Mesenchymal stem cell (in vitro differentiated cells and primary cell): ENCODE results near the gene TMEM181.

Experiments used
- DNase-seq: peaks from one replicate; pipeline ENCODE4 v3.0.0-alpha.2; 2013
- H2AFZ ChIP-seq: one replicate; pipeline ENCODE4 v1.6.1; 2013; ENCODE audit warnings: low read depth, mild to moderate bottlenecking, control low read depth, inconsistent platforms, low read length, moderate library complexity
- H2AK5ac ChIP-seq: 2 replicates; pipeline ENCODE4 v1.6.1; 2013; ENCODE audit warnings: low read length, moderate library complexity, mild to moderate bottlenecking, inconsistent platforms; ENCODE audit not compliant: severe bottlenecking
- H2BK120ac ChIP-seq: one replicate; pipeline ENCODE4 v1.6.1; 2013; ENCODE audit warnings: low read depth, mild to moderate bottlenecking, inconsistent platforms, low read length, moderate library complexity
- H2BK12ac ChIP-seq, 2 experiments: one replicate each; pipeline ENCODE4 v1.6.1; 2013; ENCODE audit warnings: inconsistent platforms in 2 of 2, low read length in 2 of 2, mild to moderate bottlenecking in 2 of 2, moderate library complexity in 2 of 2, control low read depth in 1 of 2
- H2BK15ac ChIP-seq: one replicate; pipeline ENCODE4 v1.6.1; 2013; ENCODE audit warnings: mild to moderate bottlenecking, low read depth, inconsistent platforms; ENCODE audit not compliant: poor library complexity, severe bottlenecking
- H2BK5ac ChIP-seq: 2 replicates; pipeline ENCODE4 v1.6.1; 2013; ENCODE audit warnings: low read depth, mild to moderate bottlenecking, low read length, control low read depth, inconsistent platforms; ENCODE audit not compliant: poor library complexity, severe bottlenecking
- H3K14ac ChIP-seq, 2 experiments: one replicate each; pipeline ENCODE4 v1.6.1; 2013; ENCODE audit warnings: inconsistent platforms in 2 of 2, low read length in 2 of 2, control low read depth in 1 of 2, mild to moderate bottlenecking in 1 of 2, moderate library complexity in 1 of 2
- H3K18ac ChIP-seq, 2 experiments: one replicate each; pipeline ENCODE4 v1.6.1; 2013; ENCODE audit warnings: inconsistent platforms in 2 of 2, low read length in 2 of 2, control low read depth in 1 of 2, low read depth in 1 of 2, mild to moderate bottlenecking in 1 of 2
- H3K23ac ChIP-seq, 2 experiments: one replicate each; pipeline ENCODE4 v1.6.1; 2013; ENCODE audit warnings: inconsistent platforms in 2 of 2, low read length in 2 of 2, mild to moderate bottlenecking in 2 of 2, moderate library complexity in 2 of 2, control low read depth in 1 of 2
- H3K27ac ChIP-seq: 2 replicates; pipeline ENCODE4 v1.5.1; 2013; ENCODE audit warnings: mild to moderate bottlenecking, moderate library complexity, low read length, control low read depth, inconsistent platforms; ENCODE audit not compliant: poor library complexity, severe bottlenecking
- H3K27me3 ChIP-seq, 2 experiments: 2 replicates each; pipeline versions ENCODE4 v1.6.1 to v1.7.0; 2013; ENCODE audit warnings: low read length in 2 of 2, mild to moderate bottlenecking in 2 of 2, moderate library complexity in 2 of 2, control low read depth in 1 of 2, inconsistent platforms in 1 of 2; ENCODE audit not compliant: control insufficient read depth in 1 of 2, insufficient read depth in 1 of 2
- H3K36me3 ChIP-seq, 2 experiments: 2 replicates each; pipeline versions ENCODE4 v1.6.1 to v1.7.0; 2013; ENCODE audit warnings: low read length in 2 of 2, control low read depth in 1 of 2, inconsistent platforms in 1 of 2, low read depth in 1 of 2, mild to moderate bottlenecking in 1 of 2; ENCODE audit not compliant: insufficient read depth in 2 of 2, control insufficient read depth in 1 of 2
- H3K4ac ChIP-seq, 2 experiments: one replicate each; pipeline ENCODE4 v1.6.1; 2013; ENCODE audit warnings: inconsistent platforms in 2 of 2, low read length in 2 of 2, mild to moderate bottlenecking in 2 of 2, moderate library complexity in 2 of 2, control low read depth in 1 of 2, low read depth in 1 of 2
- H3K4me1 ChIP-seq: 2 replicates; pipeline ENCODE4 v1.6.1; 2013; ENCODE audit warnings: low read depth, low read length, control low read depth; ENCODE audit not compliant: control insufficient read depth, insufficient read depth
- H3K4me2 ChIP-seq: 2 replicates; pipeline ENCODE4 v1.6.1; 2013; ENCODE audit warnings: low read length, mild to moderate bottlenecking, inconsistent platforms; ENCODE audit not compliant: poor library complexity, severe bottlenecking
- H3K4me3 ChIP-seq, 2 experiments: 2 replicates each; pipeline versions ENCODE4 v1.5.1 to v1.7.0; 2013; ENCODE audit warnings: low read length in 2 of 2, mild to moderate bottlenecking in 2 of 2, control low read depth in 1 of 2, low read depth in 1 of 2; ENCODE audit not compliant: insufficient read depth in 1 of 2
- H3K79me1 ChIP-seq: replicated peaks from 2 replicates; pipeline ENCODE4 v1.6.1; 2013; ENCODE audit warnings: mild to moderate bottlenecking, control low read depth, low read length, inconsistent platforms; ENCODE audit not compliant: poor library complexity, severe bottlenecking
- H3K9ac ChIP-seq: 2 replicates; pipeline ENCODE4 v1.7.0; 2013; ENCODE audit warnings: mild to moderate bottlenecking, low read length, moderate library complexity
- H3K9me3 ChIP-seq: 2 replicates; pipeline ENCODE4 v1.7.0; 2013; ENCODE audit warnings: mild to moderate bottlenecking, low read length; ENCODE audit not compliant: control insufficient read depth
- H4K8ac ChIP-seq: one replicate; pipeline ENCODE4 v1.6.1; 2013; ENCODE audit warnings: inconsistent platforms, mild to moderate bottlenecking, low read length, moderate library complexity
- H4K91ac ChIP-seq: one replicate; pipeline ENCODE4 v1.6.1; 2013; ENCODE audit warnings: mild to moderate bottlenecking, low read length, inconsistent platforms
- WGBS: methylation state at CpG from one replicate; pipeline ENCODE4 v1.1.7; 2013; ENCODE audit warnings: mixed read lengths; 5-methylcytosine and 5-hydroxymethylcytosine counted together

The TMEM181 gene

GRCh38 chr6:158536891-158537798 lies 22.7 kb upstream of the TMEM181 start:
- H3K4ac ChIP-seq = peak overlapping the region in 1 of 2 experiments; percentile 53
- no peaks in the 10 kb centered on the region for H3K36me3 ChIP-seq
- DNase-seq = peak; percentile 36
- 6% methylated on average over 69 of the region's 94 CpGs for WGBS
- no peak overlapping the region for H4K8ac ChIP-seq
- H2AK5ac ChIP-seq = no peak overlapping the region
- no peak overlapping the region for H2BK120ac ChIP-seq
- H3K4me2 ChIP-seq = peak overlapping the region; percentile 78
- H3K9ac ChIP-seq = no peak overlapping the region
- no peak overlapping the region for H3K27ac ChIP-seq
- no peaks in the 10 kb centered on the region for H3K79me1 ChIP-seq
- H3K27me3 ChIP-seq = peaks cover 32 to 61% of the 10 kb centered on the region in 2 experiments
- H2BK12ac ChIP-seq = peak overlapping the region in 1 of 2 experiments; percentile 31
- peak overlapping the region in 1 of 2 experiments; percentile 48 for H3K14ac ChIP-seq
- peak overlapping the region in 1 of 2 experiments; percentile 64 for H3K18ac ChIP-seq
- no peaks in the 10 kb centered on the region for H3K9me3 ChIP-seq
- peak overlapping the region; percentile 64 to 74 for H3K4me3 ChIP-seq
- peak overlapping the region; percentile 56 for H2AFZ ChIP-seq
- no peak overlapping the region for H2BK15ac ChIP-seq
- no peak overlapping the region for H2BK5ac ChIP-seq
- H4K91ac ChIP-seq = no peak overlapping the region
- H3K4me1 ChIP-seq = peaks cover 14% of the 10 kb centered on the region
- peak overlapping the region in 1 of 2 experiments; percentile 64 for H3K23ac ChIP-seq

DNA sequence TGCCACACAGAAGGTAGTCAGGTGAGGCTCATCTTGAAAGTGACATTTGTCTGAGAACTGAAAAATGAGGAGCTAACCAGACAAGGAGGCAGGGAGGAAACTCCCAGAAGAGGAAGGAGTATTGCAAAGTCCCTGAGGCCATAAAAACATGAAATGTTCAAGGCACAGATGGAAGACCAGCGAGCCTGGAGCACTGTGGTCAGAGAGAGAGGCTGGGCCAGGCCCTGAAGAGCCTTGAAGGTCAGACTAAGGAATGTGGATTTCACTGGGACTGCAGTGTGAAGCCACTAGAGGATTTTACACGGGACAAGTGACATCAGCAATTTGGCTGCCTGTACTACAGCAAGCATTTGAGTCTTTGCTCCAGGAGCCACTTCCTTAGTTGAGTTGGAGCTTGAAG lies 21.1 kb upstream of the TMEM181 start:
- no peak overlapping the region for H2AFZ ChIP-seq
- no peak overlapping the region for H4K91ac ChIP-seq
- H3K23ac ChIP-seq = no peak overlapping the region
- H3K36me3 ChIP-seq = no peaks in the 10 kb centered on the region
- H3K4me2 ChIP-seq = no peak overlapping the region
- no peaks in the 10 kb centered on the region for H3K79me1 ChIP-seq
- no peak overlapping the region for H4K8ac ChIP-seq
- H3K9ac ChIP-seq = no peak overlapping the region
- 38% methylated on average over 2 of the region's 2 CpGs for WGBS
- H3K27me3 ChIP-seq = peaks cover 32 to 60% of the 10 kb centered on the region in 2 experiments
- DNase-seq = peak; percentile 18
- no peak overlapping the region for H3K14ac ChIP-seq
- no peak overlapping the region for H2BK5ac ChIP-seq
- no peak overlapping the region for H2BK120ac ChIP-seq
- no peak overlapping the region for H3K4me3 ChIP-seq
- H3K4me1 ChIP-seq = peaks cover 14% of the 10 kb centered on the region
- no peaks in the 10 kb centered on the region for H3K9me3 ChIP-seq
- H2BK12ac ChIP-seq = no peak overlapping the region
- no peak overlapping the region for H3K27ac ChIP-seq
- H3K4ac ChIP-seq = no peak overlapping the region
- no peak overlapping the region for H3K18ac ChIP-seq
- no peak overlapping the region for H2BK15ac ChIP-seq
- no peak overlapping the region for H2AK5ac ChIP-seq

GRCh38 chr6:158539413-158539812 lies 20.5 kb upstream of the TMEM181 start:
- Histone ChIP-seq H3K9ac (no peak overlapping the region), H3K4me2 (no peak overlapping the region), H2BK5ac (no peak overlapping the region), H2BK120ac (no peak overlapping the region), H2BK15ac (no peak overlapping the region), H4K91ac (no peak overlapping the region), H2AK5ac (no peak overlapping the region), H3K36me3 (no peaks in the 10 kb centered on the region), H2BK12ac (no peak overlapping the region), H3K27me3 (peaks cover 32 to 57% of the 10 kb centered on the region in 2 experiments), H3K79me1 (no peaks in the 10 kb centered on the region), H3K4me3 (no peak overlapping the region), H3K18ac (no peak overlapping the region), H2AFZ (no peak overlapping the region), H3K4me1 (peaks cover 14% of the 10 kb centered on the region), H3K14ac (no peak overlapping the region), H3K23ac (no peak overlapping the region), H3K4ac (no peak overlapping the region), H3K9me3 (no peaks in the 10 kb centered on the region), H4K8ac (no peak overlapping the region), H3K27ac (no peak overlapping the region)
- no peak for DNase-seq
- 96% methylated on average over 7 of the region's 7 CpGs for WGBS

DNA sequence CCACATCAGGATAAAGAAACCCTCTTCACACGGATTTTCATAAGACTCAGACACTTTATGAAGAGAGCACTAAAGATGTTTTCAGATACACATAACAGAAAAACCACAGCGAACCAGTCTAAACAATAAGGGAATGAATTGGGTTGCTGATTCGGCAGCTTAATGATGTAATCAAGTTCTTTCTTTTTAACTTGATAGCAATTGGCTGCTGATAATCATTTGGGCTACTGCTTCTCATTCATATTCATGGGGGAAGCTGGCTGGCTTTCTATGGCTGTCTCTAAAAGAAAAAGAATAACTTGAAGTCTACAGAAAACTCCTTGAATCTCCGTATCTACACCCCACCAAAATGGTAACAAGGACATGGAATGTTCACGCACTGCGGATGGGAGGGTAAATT lies 20.0 kb upstream of the TMEM181 start:
- no peak overlapping the region for H3K23ac ChIP-seq
- no peak overlapping the region for H2BK5ac ChIP-seq
- peaks cover 32 to 55% of the 10 kb centered on the region in 2 experiments for H3K27me3 ChIP-seq
- H3K9me3 ChIP-seq = no peaks in the 10 kb centered on the region
- H2AK5ac ChIP-seq = no peak overlapping the region
- no peak overlapping the region for H3K14ac ChIP-seq
- no peak overlapping the region for H3K18ac ChIP-seq
- no peak overlapping the region for H3K27ac ChIP-seq
- WGBS = 97% methylated on average over 6 of the region's 6 CpGs
- no peak overlapping the region for H2BK12ac ChIP-seq
- no peak overlapping the region for H4K91ac ChIP-seq
- H3K4me2 ChIP-seq = no peak overlapping the region
- H2BK15ac ChIP-seq = no peak overlapping the region
- no peak overlapping the region for H3K4me3 ChIP-seq
- DNase-seq = no peak
- no peak overlapping the region for H2AFZ ChIP-seq
- no peak overlapping the region for H2BK120ac ChIP-seq
- H3K4me1 ChIP-seq = peaks cover 14% of the 10 kb centered on the region
- no peak overlapping the region for H4K8ac ChIP-seq
- H3K36me3 ChIP-seq = no peaks in the 10 kb centered on the region
- H3K79me1 ChIP-seq = no peaks in the 10 kb centered on the region
- no peak overlapping the region for H3K9ac ChIP-seq
- no peak overlapping the region for H3K4ac ChIP-seq
